Activated CD8-positive, alpha-beta T cell treated with anti-CD3 and anti-CD28 coated beads for 36 hours (primary cell): ENCODE measurements around the gene UBA5. TPM values are rescaled to one million over a fixed set of nuclear protein-coding genes. Genes with fewer than 3 reads are reported as not detected.

Experiments
- ATAC-seq: fragments of 200-7000 bp; cut with Tn5 transposase; one replicate; pipeline ENCODE4 v1.10.0; 2021; ENCODE audit warnings: mild to moderate bottlenecking, moderate library complexity
- CTCF ChIA-PET: fragments of 350-600 bp; sonication (Branson Sonifier 250); formaldehyde crosslinking; loops from one replicate; lab custom pipeline; 2021; ENCODE audit warnings: antibody characterized with exemption; lab: Charles Lee
- POLR2A ChIA-PET: fragments of 350-600 bp; sonication (Branson Sonifier 250); formaldehyde crosslinking; loops from one replicate; lab custom pipeline; 2021; ENCODE audit warnings: antibody characterized with exemption; lab: Charles Lee
- DNase-seq: peaks from one replicate; pipeline ENCODE4 v3.0.0-alpha.2; 2020
- H3K27ac Mint-ChIP-seq: one replicate; pipeline ENCODE4 v1.8.0; 2021; ENCODE audit warnings: mild to moderate bottlenecking, mixed read lengths
- H3K27me3 Mint-ChIP-seq: one replicate; pipeline ENCODE4 v1.8.0; 2021; ENCODE audit warnings: mixed read lengths
- H3K36me3 Mint-ChIP-seq: one replicate; pipeline ENCODE4 v1.8.0; 2021; ENCODE audit warnings: low read depth, mixed read lengths
- H3K4me1 Mint-ChIP-seq: one replicate; pipeline ENCODE4 v1.8.0; 2021; ENCODE audit warnings: low read depth, mixed read lengths
- H3K4me3 Mint-ChIP-seq: one replicate; pipeline ENCODE4 v1.8.0; 2021; ENCODE audit warnings: mild to moderate bottlenecking, moderate library complexity, mixed read lengths
- H3K9me3 Mint-ChIP-seq: one replicate; pipeline ENCODE4 v1.8.0; 2021; ENCODE audit warnings: mixed read lengths
- CTCF ChIP-seq: fragments of 200-600 bp; IDR thresholded peaks from one replicate; pipeline ENCODE4 v1.8.0; 2022; ENCODE audit warnings: antibody characterized with exemption, mild to moderate bottlenecking
- intact Hi-C: fragments of 100-400 bp; cut with micrococcal nuclease; formaldehyde crosslinking; loops from one replicate; pipeline ENCODE4 v1.10.0; 2022
- total RNA-seq, 2 experiments: library from RNA; stranded (reverse); gene quantifications; one replicate each; pipeline ENCODE4 v1.2.3, GENCODE V29; 2021

Gene UBA5
- total RNA-seq, 2 experiments from 2014 or later: 67.7 to 69.4 TPM

GRCh38 chr3:132622761-132623160 is 37.4 kb upstream of the UBA5 start:
- ChIA-PET CTCF (interaction anchor here (0.6 to 1.2 kb wide), 3 partner anchors 16 to 1055 kb away, joined by 3 to 4 read pairs (median 3); no protein-coding TSS in a partner anchor), POLR2A (interaction anchor here (0.9 kb wide), 1 partner anchor 13 kb away, joined by 4 read pairs; no protein-coding TSS in a partner anchor)
- H3K4me1 Mint-ChIP-seq: peaks cover 8% of the 10 kb centered on the region
- DNase-seq (no peak), ATAC-seq (no peak)
- no peak overlapping the region for H3K27ac Mint-ChIP-seq
- intact Hi-C loops: no loop called here
- H3K27me3 Mint-ChIP-seq: no peaks in the 10 kb centered on the region
- H3K36me3 Mint-ChIP-seq: peaks cover 25% of the 10 kb centered on the region
- TF ChIP-seq CTCF: no peak
- no peaks in the 10 kb centered on the region for H3K9me3 Mint-ChIP-seq
- H3K4me3 Mint-ChIP-seq: no peak overlapping the region

- Mint-ChIP-seq H3K27me3 (no peaks in the 10 kb centered on the region), H3K4me1 (peaks cover 8% of the 10 kb centered on the region)
- no peak for TF ChIP-seq CTCF
Measured at GRCh38 chr3:132623646-132624045, 36.5 kb upstream of the UBA5 start.

GRCh38 chr3:132624790-132625189 is 35.3 kb upstream of the UBA5 start:
- POLR2A ChIA-PET: no interaction called here
- DNase-seq: no peak
- ATAC-seq: no peak
- Mint-ChIP-seq H3K36me3 (peaks cover 29% of the 10 kb centered on the region), H3K27ac (no peak overlapping the region), H3K4me1 (peaks cover 8% of the 10 kb centered on the region), H3K4me3 (no peak overlapping the region), H3K27me3 (no peaks in the 10 kb centered on the region), H3K9me3 (no peaks in the 10 kb centered on the region)
- intact Hi-C loops: no loop called here
- TF ChIP-seq CTCF: no peak
- CTCF ChIA-PET: no interaction called here

More at GRCh38 chr3:132623646-132624045, 36.5 kb upstream of the UBA5 start:
- Mint-ChIP-seq H3K9me3 (no peaks in the 10 kb centered on the region), H3K4me3 (no peak overlapping the region), H3K27ac (no peak overlapping the region), H3K36me3 (peaks cover 29% of the 10 kb centered on the region)
- ChIA-PET CTCF (interaction anchor here (1.2 kb wide), 1 partner anchor 16 kb away, joined by 4 read pairs; no protein-coding TSS in a partner anchor), POLR2A (interaction anchor here (0.9 kb wide), 1 partner anchor 14 kb away, joined by 4 read pairs; no protein-coding TSS in a partner anchor)
- ATAC-seq (no peak), DNase-seq (no peak)
- intact Hi-C loops: no loop called here

DNA sequence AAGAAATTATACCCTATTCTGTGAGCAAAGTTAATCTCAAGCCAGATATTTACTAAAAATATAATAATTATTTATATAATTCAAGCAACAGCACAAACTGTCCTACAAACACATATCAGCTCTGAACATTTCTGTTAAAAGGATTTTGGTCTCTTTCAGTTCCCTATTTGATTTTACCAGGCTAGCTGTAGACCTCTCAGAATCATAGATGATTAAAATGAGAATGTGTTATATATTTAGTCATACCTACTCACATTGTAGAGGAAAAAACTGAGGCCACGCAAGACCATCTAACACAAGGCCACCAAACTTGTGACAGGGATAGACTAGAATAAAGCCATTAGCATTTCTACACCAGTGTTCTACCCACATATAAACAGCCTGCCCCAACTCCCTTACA is 34.5 kb upstream of the UBA5 start:
- ATAC-seq: no peak
- intact Hi-C loops: no loop called here
- no peak for DNase-seq
- POLR2A ChIA-PET: interaction anchor here (0.5 kb wide), 1 partner anchor 160 kb away, joined by 3 read pairs; no protein-coding TSS in a partner anchor
- TF ChIP-seq CTCF: no peak
- CTCF ChIA-PET: interaction anchor here (1.5 to 1.6 kb wide), 2 partner anchors 15 to 90 kb away, joined by 4 to 9 read pairs; no protein-coding TSS in a partner anchor
- peaks cover 25% of the 10 kb centered on the region for H3K36me3 Mint-ChIP-seq
- no peaks in the 10 kb centered on the region for H3K9me3 Mint-ChIP-seq
- no peak overlapping the region for H3K27ac Mint-ChIP-seq
- no peak overlapping the region for H3K4me3 Mint-ChIP-seq
- H3K4me1 Mint-ChIP-seq: peaks cover 15% of the 10 kb centered on the region
- H3K27me3 Mint-ChIP-seq: no peaks in the 10 kb centered on the region

DNA sequence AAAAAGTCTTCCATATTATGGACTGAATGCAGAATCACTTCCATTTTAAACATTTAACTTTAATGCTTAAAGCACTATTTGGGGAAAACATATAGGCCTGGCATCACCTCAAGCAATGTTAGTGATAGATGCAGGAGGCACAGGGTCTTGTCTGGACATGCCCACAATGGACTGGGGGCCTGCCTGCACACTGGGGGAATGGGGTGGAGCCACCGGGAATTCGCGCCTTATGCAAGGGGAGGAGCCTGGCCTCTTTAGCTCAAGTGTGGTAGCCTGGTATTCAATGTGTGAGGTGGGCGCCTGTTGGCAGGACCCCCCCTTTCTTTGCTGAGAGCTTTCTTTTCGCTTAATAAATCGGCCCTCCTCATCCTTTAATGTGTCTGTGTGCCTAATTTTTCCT is 33.2 kb upstream of the UBA5 start:
- Mint-ChIP-seq H3K4me3 (no peak overlapping the region), H3K9me3 (no peaks in the 10 kb centered on the region), H3K27ac (no peak overlapping the region), H3K36me3 (peaks cover 16% of the 10 kb centered on the region), H3K4me1 (peaks cover 15% of the 10 kb centered on the region), H3K27me3 (no peaks in the 10 kb centered on the region)
- DNase-seq (no peak), ATAC-seq (no peak)
- no peak for TF ChIP-seq CTCF
- POLR2A ChIA-PET: no interaction called here
- CTCF ChIA-PET: interaction anchor here (0.5 to 1.5 kb wide), 3 partner anchors 14 to 45 kb away, joined by 3 to 9 read pairs (median 3); no protein-coding TSS in a partner anchor
- intact Hi-C loops: no loop called here
